Measurements from ENCODE around the gene CCDC106.

CCDC106 gene

DNA sequence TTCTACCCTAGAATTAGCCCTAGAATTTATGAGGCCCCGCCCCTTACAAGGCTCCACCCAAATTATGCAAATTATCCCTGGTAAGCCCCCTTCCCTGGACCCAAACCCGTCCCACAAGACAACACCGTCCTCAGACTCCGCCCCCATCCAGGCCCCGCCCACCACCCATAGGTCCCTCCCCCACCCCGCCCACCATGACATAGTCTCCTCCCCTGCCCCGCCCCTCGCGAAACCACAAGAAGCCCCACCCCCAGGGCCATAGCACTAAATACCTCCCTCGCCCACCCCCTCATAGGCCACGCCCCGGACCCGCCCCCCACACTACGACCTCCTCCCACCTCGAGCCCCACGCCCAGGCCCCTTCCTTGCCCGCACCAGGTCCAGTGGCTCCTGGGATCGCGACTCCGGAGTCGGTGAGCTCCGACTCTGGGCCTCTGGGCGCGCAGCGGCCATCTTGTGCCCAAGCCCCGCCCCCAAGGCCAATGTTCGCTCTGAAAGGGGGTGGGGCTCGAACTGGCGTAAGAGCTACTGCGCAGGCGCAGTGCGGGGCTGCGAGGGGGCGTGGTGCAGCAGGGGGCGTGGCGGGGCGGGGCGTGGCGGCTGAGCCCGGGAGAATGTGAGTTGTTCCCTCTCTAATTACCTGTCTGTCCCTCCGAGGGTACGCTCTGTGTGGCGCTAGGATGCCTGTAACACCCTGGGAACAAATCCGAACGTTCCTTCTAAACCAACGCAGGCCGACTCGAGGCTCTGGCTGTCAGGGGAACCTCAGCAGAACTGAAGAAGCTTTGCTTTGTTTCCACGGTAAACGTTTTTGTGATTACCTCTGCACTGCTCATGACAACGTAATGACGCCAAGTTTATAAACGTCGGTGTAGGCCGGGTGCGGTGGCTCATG, 23.7 kb upstream of the CCDC106 start, which contains the start of gene ZNF784:
Gene ZNF784 (minus strand): TSS at position 458 of the 895 bp plus-strand sequence. CDS start 5 bp downstream, at position 453.
- Histone ChIP-seq H3K27ac (peak within 1 kb of the TSS; percentile 94 to 99), H3K4me3 (peak within 1 kb of the TSS; percentile 84)
- no peak for TF ChIP-seq CTCF (IDR thresholded peaks at IDR 0.05)
- peak; percentile 93 for DNase-seq (ENCODE audit: low spot score)

DNA sequence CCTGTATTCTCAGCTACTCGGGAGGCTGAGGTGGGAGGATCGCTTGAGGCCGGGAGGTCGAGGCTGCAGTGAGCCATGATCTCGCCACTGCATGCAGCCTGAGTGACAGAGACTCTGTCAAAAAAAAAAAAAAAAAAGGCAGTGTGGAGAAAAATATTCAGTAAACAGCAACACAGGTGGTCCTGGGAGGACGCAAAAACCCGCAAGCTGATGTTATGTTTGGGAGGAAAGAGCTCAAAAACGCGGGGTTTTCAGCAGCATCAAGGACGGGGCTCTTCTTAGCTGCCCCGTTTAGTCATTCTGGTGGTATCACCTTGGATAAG, 23.0 kb upstream of the CCDC106 start:
- DNase-seq (ENCODE audit: low spot score): no peak
- H3K27ac ChIP-seq: peak overlapping the region; percentile 94 to 99
- TF ChIP-seq CTCF (IDR thresholded peaks at IDR 0.05): no peak
- H3K4me3 ChIP-seq: peak overlapping the region; percentile 84

DNA sequence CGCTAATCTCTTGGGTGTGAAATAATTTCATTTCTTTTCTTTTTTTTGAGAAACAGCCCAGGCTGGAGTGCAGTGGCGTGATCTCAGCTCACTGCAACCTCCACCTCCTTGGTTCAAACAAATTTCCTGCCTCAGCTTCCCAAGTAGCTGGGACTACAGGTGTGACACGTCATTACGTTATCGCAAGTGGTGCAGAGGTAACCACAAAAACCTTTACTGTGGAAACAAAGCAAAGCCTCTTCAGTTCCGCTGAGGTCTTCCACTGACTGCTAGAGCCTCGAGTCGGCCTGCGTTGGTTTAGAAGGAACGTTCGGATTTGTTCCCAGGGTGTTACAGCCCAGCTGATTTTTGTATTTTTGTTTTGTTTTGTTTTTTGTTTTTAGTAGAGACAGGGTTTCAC, 21.7 kb upstream of the CCDC106 start:
- TF ChIP-seq CTCF (IDR thresholded peaks at IDR 0.05): no peak
- Histone ChIP-seq H3K27ac (no peak overlapping the region), H3K4me3 (no peak overlapping the region)
- DNase-seq (ENCODE audit: low spot score): no peak

DNA sequence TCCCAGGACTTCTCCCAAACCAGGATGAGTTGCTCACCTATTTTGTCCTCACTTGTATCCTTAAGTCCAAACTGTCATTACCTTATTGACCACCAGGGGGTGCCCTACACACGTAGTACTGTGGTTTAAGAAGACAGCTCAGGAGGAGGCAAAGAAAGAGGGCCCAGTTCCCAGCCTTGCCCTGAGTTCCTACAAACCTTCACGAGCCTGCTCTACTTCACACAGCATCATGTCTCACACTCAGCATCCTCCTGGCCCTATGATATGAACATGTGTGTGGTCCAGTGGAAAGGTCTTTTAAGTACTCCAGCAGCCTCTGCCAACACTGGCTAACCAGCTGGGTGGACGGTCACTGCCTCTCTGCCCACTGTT, 15.6 kb upstream of the CCDC106 start:
- Histone ChIP-seq H3K27ac (peak overlapping the region in 1 of 2 donors; percentile 52), H3K4me3 (no peak overlapping the region)
- TF ChIP-seq CTCF (IDR thresholded peaks at IDR 0.05): peak; percentile 81
- DNase-seq (ENCODE audit: low spot score): peak; percentile 88

- TF ChIP-seq CTCF (IDR thresholded peaks at IDR 0.05): no peak
- no peak overlapping the region for H3K27ac ChIP-seq
- DNase-seq (ENCODE audit: low spot score): no peak
- no peak overlapping the region for H3K4me3 ChIP-seq
These were observed 14.2 kb upstream of the CCDC106 start for GRCh38 chr19:55633861-55634260.

DNA sequence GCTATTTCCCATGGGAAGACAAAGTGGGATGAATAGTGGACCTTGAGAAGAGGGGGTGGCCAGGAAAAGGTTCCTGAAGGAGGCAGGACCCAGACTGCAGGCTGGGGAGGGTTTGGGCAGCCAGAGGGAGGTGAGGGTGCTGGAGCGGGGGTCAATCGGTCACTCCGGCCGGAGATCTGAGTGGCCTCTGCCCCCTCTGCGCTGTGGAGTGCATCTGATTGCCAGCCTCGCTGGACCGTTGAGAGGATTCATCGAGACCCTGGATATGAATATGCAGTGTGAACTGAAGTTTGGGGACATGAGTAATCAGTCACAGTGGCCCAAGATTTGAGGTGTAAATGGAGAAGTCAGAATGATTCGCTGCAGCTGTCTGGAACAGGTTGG, 12.7 kb upstream of the CCDC106 start:
- no peak for TF ChIP-seq CTCF (IDR thresholded peaks at IDR 0.05)
- DNase-seq (ENCODE audit: low spot score): peak; percentile 70
- H3K27ac ChIP-seq: peak overlapping the region; percentile 98
- H3K4me3 ChIP-seq: peak overlapping the region; percentile 87

DNA sequence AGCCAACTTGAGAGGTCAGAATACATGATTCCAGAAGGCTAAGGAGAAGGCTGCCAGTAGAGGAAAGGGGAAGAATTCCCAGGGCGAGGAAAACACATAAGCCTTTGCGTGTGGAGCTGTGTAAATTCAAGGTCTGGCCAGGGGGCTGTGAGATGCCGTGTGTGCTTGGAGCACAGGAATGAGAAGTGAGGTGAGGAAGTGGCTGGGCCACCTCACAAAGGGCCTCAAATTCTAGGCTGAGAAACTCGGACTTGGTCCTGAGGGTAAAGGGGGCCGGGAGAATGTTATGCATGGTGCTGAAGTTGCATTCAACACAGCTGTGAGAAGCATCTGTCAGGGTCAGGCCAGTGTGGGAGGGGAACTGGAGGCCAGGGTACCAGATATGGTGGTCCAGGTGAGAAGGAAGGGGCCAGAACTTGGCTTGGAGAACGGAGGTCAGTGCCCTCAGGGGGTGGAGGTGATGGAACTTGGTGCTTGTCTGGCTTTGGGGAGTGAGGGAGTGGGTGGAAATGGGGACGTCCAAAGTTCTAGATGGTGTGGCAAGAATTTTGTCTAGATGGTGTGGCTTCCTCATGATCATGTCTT, 12.1 kb upstream of the CCDC106 start:
- Histone ChIP-seq H3K27ac (peak overlapping the region; percentile 98), H3K4me3 (peak overlapping the region; percentile 87)
- no peak for DNase-seq (ENCODE audit: low spot score)
- no peak for TF ChIP-seq CTCF (IDR thresholded peaks at IDR 0.05)

Measured in coronary artery (tissue), 2 donors.